Smooth muscle cell (in vitro differentiated cells): ENCODE data around the gene MAP2K2. TPM values are rescaled to one million over a fixed set of nuclear protein-coding genes. Genes with fewer than 3 reads are reported as not detected.

ENCODE experiments used
- DNase-seq: peaks from one replicate; lab custom pipeline; 2025; ENCODE audit not compliant: unreplicated experiment; lab: John Stamatoyannopoulos, UW
- H2AFZ ChIP-seq: fragments of 200-600 bp; sonication (generic); 2 replicates; pipeline ENCODE4 v1.6.0; 2016; ENCODE audit warnings: antibody characterized with exemption, low read depth, mild to moderate bottlenecking
- H3F3A ChIP-seq: fragments of 200-600 bp; sonication (generic); 2 replicates; pipeline ENCODE4 v1.6.0; 2017; ENCODE audit warnings: antibody characterized with exemption, low read depth
- H3K27ac ChIP-seq: fragments of 200-600 bp; sonication (generic); 2 replicates; pipeline ENCODE4 v1.5.1; 2016; ENCODE audit warnings: low read depth, mild to moderate bottlenecking
- H3K27me3 ChIP-seq: fragments of 200-600 bp; sonication (generic); 2 replicates; pipeline ENCODE4 v1.6.1; 2016; ENCODE audit warnings: low read depth, mild to moderate bottlenecking
- H3K36me3 ChIP-seq: fragments of 200-600 bp; sonication (generic); 2 replicates; pipeline ENCODE4 v1.5.1; 2016; ENCODE audit warnings: low read depth
- H3K4me1 ChIP-seq: fragments of 200-600 bp; sonication (generic); 2 replicates; pipeline ENCODE4 v1.5.1; 2016; ENCODE audit warnings: low read depth
- H3K4me2 ChIP-seq: fragments of 200-600 bp; sonication (generic); 2 replicates; pipeline ENCODE4 v1.6.0; 2016; ENCODE audit warnings: mild to moderate bottlenecking
- H3K4me3 ChIP-seq: fragments of 200-600 bp; sonication (generic); 2 replicates; pipeline ENCODE4 v1.5.1; 2016; ENCODE audit warnings: mild to moderate bottlenecking
- H3K79me2 ChIP-seq: fragments of 200-600 bp; sonication (generic); 2 replicates; pipeline ENCODE4 v1.6.0; 2016; ENCODE audit warnings: low read depth, mild to moderate bottlenecking
- H3K9ac ChIP-seq: fragments of 200-600 bp; sonication (generic); 2 replicates; pipeline ENCODE4 v1.6.0; 2016; ENCODE audit warnings: low read depth
- H3K9me3 ChIP-seq: fragments of 200-600 bp; sonication (generic); replicated peaks from 2 replicates; pipeline ENCODE4 v1.5.1; 2016; ENCODE audit warnings: low read depth
- H4K20me1 ChIP-seq: fragments of 200-600 bp; sonication (generic); 2 replicates; pipeline ENCODE4 v1.6.0; 2016; ENCODE audit warnings: low read depth
- WGBS: methylation state at CpG from one replicate; pipeline ENCODE4 v1.1.7; 2016; ENCODE audit warnings: low lambda C conversion rate; 5-methylcytosine and 5-hydroxymethylcytosine counted together
- polyA plus RNA-seq: library from polyadenylated mRNA; unstranded; fragments of >200 nt; fragmentation: Nextera tagmentation; extraction: Ambion mirVana; gene quantifications from 2 replicates; pipeline ENCODE4 v1.2.1, GENCODE V29; 2016
- total RNA-seq: library from RNA; depleted of rRNA; stranded (reverse); fragments of >200 nt; gene quantifications from 2 replicates; pipeline ENCODE4 v1.2.3, GENCODE V29; 2014
- TF ChIP-seq, protein P1 (sequence below): fragments of 200-600 bp; sonication (generic); IDR thresholded peaks from 2 replicates; pipeline ENCODE4 v1.5.1; 2017; ENCODE audit warnings: borderline replicate concordance, mild to moderate bottlenecking, antibody characterized with exemption; ENCODE audit not compliant: insufficient read depth, poor library complexity, severe bottlenecking

Gene MAP2K2
- total and polyA plus RNA-seq, 2 experiments from 2014 or later, result 79.1 to 193 TPM

DNA sequence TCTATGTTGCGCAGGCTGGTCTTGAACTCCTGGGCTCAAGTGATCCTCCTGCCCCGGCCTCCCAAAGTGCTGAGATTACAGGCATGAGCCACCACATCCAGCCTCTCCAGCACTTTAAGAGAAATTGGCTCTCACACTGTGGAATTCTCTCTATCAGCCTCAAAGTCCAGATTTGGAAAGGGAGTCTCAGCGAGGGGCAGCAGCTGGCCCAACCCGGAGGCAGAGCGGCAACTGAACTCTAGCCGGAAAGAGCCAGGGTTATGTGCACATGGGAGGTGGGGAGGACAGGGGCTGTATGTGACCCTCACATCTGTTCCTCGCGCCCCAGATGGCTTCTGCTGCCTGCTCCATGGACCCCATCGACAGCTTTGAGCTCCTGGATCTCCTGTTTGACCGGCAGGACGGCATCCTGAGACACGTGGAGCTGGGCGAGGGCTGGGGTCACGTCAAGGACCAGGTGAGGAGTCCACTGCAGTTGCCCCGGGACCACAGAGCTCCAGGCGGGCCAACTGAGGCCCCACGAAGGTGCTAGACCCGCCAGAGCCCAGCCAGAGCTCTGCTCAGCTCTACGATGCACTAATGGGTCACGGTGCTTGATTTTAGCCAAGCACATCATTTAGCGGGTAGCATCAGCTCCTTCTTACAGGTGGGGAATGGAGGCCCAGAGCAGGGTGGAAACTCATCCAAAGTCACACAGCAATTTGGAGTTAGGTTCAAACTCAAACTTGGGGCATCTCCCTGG, 30.8 kb upstream of the MAP2K2 start:
- Histone ChIP-seq H3K9me3 (no peaks in the 10 kb centered on the region), H2AFZ (no peak overlapping the region), H3K27me3 (no peaks in the 10 kb centered on the region), H3K9ac (no peak overlapping the region), H3K79me2 (no peaks in the 10 kb centered on the region), H3K36me3 (no peaks in the 10 kb centered on the region), H3F3A (no peaks in the 10 kb centered on the region), H3K4me2 (no peak overlapping the region), H4K20me1 (no peaks in the 10 kb centered on the region), H3K4me1 (no peaks in the 10 kb centered on the region), H3K27ac (no peak overlapping the region), H3K4me3 (no peak overlapping the region)
- 86% methylated on average over 21 of the region's 21 CpGs for WGBS
- TF ChIP-seq, protein P1, sequence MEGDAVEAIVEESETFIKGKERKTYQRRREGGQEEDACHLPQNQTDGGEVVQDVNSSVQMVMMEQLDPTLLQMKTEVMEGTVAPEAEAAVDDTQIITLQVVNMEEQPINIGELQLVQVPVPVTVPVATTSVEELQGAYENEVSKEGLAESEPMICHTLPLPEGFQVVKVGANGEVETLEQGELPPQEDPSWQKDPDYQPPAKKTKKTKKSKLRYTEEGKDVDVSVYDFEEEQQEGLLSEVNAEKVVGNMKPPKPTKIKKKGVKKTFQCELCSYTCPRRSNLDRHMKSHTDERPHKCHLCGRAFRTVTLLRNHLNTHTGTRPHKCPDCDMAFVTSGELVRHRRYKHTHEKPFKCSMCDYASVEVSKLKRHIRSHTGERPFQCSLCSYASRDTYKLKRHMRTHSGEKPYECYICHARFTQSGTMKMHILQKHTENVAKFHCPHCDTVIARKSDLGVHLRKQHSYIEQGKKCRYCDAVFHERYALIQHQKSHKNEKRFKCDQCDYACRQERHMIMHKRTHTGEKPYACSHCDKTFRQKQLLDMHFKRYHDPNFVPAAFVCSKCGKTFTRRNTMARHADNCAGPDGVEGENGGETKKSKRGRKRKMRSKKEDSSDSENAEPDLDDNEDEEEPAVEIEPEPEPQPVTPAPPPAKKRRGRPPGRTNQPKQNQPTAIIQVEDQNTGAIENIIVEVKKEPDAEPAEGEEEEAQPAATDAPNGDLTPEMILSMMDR, result no peak
- no peak for DNase-seq

- Histone ChIP-seq H3K79me2 (no peaks in the 10 kb centered on the region), H3K9ac (no peak overlapping the region), H3K9me3 (no peaks in the 10 kb centered on the region), H3K27me3 (no peaks in the 10 kb centered on the region), H3K27ac (no peak overlapping the region), H2AFZ (no peak overlapping the region), H3F3A (no peaks in the 10 kb centered on the region), H3K4me3 (no peak overlapping the region), H3K4me2 (no peak overlapping the region), H3K4me1 (no peaks in the 10 kb centered on the region), H3K36me3 (no peaks in the 10 kb centered on the region), H4K20me1 (no peaks in the 10 kb centered on the region)
- DNase-seq, result no peak
- 83% methylated on average over 9 of the region's 10 CpGs for WGBS
- TF ChIP-seq, protein P1, result no peak
These were observed 28.5 kb upstream of the MAP2K2 start for GRCh38 chr19:4152241-4152998.

- Histone ChIP-seq H4K20me1 (no peaks in the 10 kb centered on the region), H3K36me3 (no peaks in the 10 kb centered on the region), H3K4me1 (no peaks in the 10 kb centered on the region), H3K4me3 (no peak overlapping the region), H3K9me3 (no peaks in the 10 kb centered on the region), H2AFZ (no peak overlapping the region), H3F3A (no peaks in the 10 kb centered on the region), H3K27ac (no peak overlapping the region), H3K4me2 (no peak overlapping the region), H3K79me2 (no peaks in the 10 kb centered on the region), H3K9ac (no peak overlapping the region), H3K27me3 (no peaks in the 10 kb centered on the region)
- 76% methylated on average over 6 of the region's 6 CpGs for WGBS
- TF ChIP-seq, protein P1, result no peak
- no peak for DNase-seq
These were observed 27.7 kb upstream of the MAP2K2 start for GRCh38 chr19:4151623-4152022.
